ENCODE results near the gene ZBTB47.

ZBTB47 gene

DNA sequence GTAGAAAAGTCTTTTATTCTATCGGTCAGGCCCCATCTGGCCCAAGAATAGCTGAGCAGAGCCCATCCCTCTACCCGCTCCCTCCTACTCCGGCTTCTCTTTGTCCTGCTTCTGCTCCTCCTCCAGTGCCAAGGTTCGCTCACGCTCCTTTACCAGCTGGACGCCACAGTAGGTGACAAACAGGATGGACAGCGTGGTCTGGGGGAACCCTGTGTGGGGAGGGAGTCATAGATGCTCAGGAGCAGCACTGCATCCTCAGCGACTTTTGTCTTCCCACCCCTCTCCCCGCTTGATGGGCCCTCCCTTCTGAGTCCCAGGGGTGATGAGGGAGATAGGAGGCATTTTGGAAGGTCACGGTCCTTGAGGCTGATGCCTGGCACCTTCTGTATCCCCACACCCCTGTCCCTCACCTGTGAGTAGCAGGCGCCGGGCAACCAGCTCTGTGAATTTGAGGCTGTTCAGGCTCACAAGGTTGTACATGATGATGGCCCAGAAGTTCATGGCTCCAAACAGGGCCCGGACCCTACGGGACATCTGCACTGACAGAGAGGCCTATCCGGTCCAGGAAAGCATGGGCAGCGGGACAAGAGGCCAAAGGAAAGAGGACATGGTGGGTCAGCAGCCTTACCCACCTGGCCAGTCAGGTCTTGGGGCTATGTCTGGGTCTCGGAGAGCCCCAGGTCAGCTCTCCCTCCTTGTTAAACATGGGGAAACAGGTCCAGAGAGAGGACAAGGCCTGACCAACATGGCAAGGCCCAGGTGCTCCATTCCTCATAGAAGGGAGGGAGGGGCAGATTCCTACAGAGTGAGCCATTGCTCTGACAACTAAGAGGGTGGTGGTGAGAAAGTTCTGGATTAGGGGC, 39.4 kb downstream of the ZBTB47 start:
- TF ChIP-seq, protein P1, sequence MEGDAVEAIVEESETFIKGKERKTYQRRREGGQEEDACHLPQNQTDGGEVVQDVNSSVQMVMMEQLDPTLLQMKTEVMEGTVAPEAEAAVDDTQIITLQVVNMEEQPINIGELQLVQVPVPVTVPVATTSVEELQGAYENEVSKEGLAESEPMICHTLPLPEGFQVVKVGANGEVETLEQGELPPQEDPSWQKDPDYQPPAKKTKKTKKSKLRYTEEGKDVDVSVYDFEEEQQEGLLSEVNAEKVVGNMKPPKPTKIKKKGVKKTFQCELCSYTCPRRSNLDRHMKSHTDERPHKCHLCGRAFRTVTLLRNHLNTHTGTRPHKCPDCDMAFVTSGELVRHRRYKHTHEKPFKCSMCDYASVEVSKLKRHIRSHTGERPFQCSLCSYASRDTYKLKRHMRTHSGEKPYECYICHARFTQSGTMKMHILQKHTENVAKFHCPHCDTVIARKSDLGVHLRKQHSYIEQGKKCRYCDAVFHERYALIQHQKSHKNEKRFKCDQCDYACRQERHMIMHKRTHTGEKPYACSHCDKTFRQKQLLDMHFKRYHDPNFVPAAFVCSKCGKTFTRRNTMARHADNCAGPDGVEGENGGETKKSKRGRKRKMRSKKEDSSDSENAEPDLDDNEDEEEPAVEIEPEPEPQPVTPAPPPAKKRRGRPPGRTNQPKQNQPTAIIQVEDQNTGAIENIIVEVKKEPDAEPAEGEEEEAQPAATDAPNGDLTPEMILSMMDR (IDR thresholded peaks at IDR 0.05; ENCODE audit: low read depth, low read length, missing control alignments) = no peak
- in situ Hi-C loops (cut with HindIII; ENCODE audit: low pct_ligation_motif_present, low sequenced_read_pairs) = no loop called here
- no peak overlapping the region for H3K27ac ChIP-seq
- H3K36me3 ChIP-seq (replicated peaks) = no peaks in the 10 kb centered on the region
- no peak overlapping the region for H3K4me3 ChIP-seq (ENCODE audit: low read depth, low read length)
- no peak for DNase-seq
- peaks cover 11% of the 10 kb centered on the region for H3K27me3 ChIP-seq (replicated peaks)

DNA sequence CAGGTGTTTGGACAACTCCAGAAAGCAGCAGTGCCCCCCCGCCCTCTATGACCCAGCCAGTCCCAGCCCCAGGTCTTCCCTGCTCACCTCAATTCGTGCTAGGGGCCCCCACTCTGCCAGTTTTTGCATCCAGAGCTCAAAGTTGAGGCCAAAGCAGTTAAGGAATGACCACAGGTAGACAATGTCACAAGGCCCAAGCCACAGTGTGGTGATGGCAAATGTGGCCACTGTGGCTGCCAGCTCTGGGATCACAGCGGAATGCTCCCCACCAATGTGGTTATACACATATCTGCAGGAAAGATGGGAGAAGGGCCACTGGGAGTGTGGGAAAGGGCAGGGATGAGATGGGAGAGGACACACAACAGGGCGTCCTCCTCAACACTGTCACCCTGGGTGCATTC, 40.0 kb downstream of the ZBTB47 start:
- H3K27me3 ChIP-seq (replicated peaks) = peaks cover 12% of the 10 kb centered on the region
- in situ Hi-C loops (cut with HindIII; ENCODE audit: low pct_ligation_motif_present, low sequenced_read_pairs) = no loop called here
- no peak overlapping the region for H3K27ac ChIP-seq
- DNase-seq = no peak
- H3K36me3 ChIP-seq (replicated peaks) = no peaks in the 10 kb centered on the region
- H3K4me3 ChIP-seq (ENCODE audit: low read depth, low read length) = no peak overlapping the region
- TF ChIP-seq, protein P1 (IDR thresholded peaks at IDR 0.05; ENCODE audit: low read depth, low read length, missing control alignments) = no peak

DNA sequence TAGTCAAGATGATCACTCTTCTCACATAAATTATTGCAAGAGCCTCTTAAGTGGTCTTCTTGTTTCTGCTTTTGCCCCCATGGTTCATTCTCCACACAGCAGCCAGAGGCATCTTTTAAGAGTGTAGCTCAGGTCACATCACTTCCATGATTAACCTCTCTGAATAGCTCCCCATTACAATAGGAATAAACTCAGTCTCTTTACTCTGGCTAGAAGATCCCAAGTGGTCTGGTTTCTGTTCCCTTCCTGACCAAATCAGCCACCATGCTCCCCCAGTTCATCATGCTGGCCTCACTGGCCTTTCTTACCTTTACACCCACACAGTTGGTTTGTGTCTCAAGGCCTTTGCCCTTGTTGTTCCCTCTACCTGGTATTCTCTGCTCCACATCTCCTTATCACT, 40.9 kb downstream of the ZBTB47 start:
- Histone ChIP-seq H3K27ac (no peak overlapping the region), H3K4me3 (ENCODE audit: low read depth, low read length) (no peak overlapping the region), H3K27me3 (replicated peaks) (peaks cover 12% of the 10 kb centered on the region), H3K36me3 (replicated peaks) (no peaks in the 10 kb centered on the region)
- in situ Hi-C loops (cut with HindIII; ENCODE audit: low pct_ligation_motif_present, low sequenced_read_pairs) = no loop called here
- TF ChIP-seq, protein P1 (IDR thresholded peaks at IDR 0.05; ENCODE audit: low read depth, low read length, missing control alignments) = no peak
- no peak for DNase-seq

DNA sequence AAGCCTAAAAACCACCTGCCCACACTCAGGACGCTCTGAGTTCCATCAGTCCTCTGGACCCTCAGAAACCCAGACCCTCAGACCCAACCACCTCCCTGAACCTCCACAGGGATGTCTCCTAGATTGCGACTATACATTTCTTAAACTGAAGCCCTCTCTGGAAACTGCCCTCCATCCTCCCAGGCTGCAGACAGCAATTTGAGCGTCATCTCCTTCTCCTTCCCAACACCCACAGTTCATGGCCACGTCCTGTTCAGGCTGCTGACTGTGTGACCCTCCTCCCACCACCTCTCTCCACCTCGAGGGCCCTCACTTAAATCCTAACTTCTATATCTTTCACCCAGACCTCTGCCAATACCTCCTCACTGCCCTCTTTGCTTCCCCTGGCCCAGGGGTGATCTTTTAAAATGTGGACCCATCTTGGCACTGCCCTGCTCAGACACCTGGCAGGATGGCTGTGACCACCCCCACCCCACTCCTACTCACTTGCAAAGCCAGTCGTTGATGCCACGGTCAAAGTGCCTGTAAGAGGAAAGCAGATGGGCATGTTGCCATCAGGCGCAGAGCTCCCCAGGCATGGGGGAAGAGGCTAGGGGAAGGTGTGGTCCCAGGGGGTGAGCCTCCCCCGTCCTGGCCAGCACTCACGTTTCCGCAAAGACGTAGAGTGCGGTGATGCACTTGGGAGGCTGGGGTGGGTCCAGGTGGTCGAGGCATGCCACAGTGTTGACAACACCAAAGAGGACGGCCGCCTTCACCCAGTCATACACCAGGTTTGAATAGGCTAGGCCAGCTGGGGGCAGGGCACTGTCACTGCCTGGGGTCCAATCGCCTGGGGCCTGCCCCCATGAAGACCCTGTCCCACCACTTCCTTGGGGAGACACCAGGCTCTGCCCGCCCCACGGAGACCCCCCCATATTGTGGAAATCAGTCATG, 43.1 kb downstream of the ZBTB47 start:
- in situ Hi-C loops (cut with HindIII; ENCODE audit: low pct_ligation_motif_present, low sequenced_read_pairs) = no loop called here
- no peak overlapping the region for H3K4me3 ChIP-seq (ENCODE audit: low read depth, low read length)
- H3K27me3 ChIP-seq (replicated peaks) = peaks cover 3% of the 10 kb centered on the region
- no peak for DNase-seq
- H3K36me3 ChIP-seq (replicated peaks) = no peaks in the 10 kb centered on the region
- H3K27ac ChIP-seq = no peak overlapping the region
- TF ChIP-seq, protein P1 (IDR thresholded peaks at IDR 0.05; ENCODE audit: low read depth, low read length, missing control alignments) = no peak

DNA sequence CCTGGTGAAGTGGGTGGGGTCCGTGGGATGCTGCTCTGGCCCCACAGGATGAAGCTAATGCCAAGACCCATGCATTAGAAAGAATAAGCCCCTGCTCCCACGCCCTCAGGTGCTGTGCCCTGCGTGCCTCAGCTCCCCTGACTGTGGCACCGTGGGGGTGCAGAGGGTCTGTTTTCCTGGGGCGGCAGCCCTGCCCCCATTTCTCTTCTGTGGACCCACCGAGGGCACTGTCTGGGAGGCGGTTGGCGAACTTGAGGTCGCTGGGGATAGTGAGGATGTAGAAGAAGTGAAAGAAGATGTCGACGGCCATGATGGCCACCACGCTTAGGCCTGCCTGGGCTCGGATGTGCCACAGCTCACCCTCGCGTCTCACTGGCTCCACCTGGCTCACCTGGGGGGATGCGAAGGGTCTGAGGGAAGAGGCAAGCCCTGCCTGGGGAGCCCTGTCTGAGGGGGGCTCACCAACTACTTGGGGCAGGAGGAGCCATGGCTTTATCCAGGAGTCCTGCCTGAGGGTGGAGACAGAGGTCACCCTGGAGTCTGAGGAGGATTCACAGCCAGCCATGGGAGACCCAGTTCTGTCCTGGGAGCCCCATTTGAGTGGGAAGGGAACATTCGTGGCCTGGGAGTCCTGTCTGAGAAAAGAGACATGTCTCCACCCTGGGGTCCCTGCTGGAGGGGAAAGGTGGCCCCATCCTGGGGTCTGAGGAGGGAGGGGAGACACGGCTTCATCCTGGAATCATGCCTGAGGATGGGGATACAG, 44.0 kb downstream of the ZBTB47 start:
- DNase-seq = no peak

More for the DNA sequence above, 44.0 kb downstream of the ZBTB47 start:
- TF ChIP-seq, protein P1 (IDR thresholded peaks at IDR 0.05; ENCODE audit: low read depth, low read length, missing control alignments) = no peak
- H3K27ac ChIP-seq = no peak overlapping the region
- H3K36me3 ChIP-seq (replicated peaks) = no peaks in the 10 kb centered on the region
- H3K4me3 ChIP-seq (ENCODE audit: low read depth, low read length) = no peak overlapping the region
- in situ Hi-C loops (cut with HindIII; ENCODE audit: low pct_ligation_motif_present, low sequenced_read_pairs) = no loop called here
- peaks cover 3% of the 10 kb centered on the region for H3K27me3 ChIP-seq (replicated peaks)
